Endothelial cell of umbilical vein (primary cell): ENCODE results near the gene ATG101. TPM values are rescaled to one million over a fixed set of nuclear protein-coding genes. Genes with fewer than 3 reads are reported as not detected.

Source experiments
- BruUV-seq: library from RNA; stranded (reverse); fragments of 400-500 nt; replicated peaks from 2 replicates; lab custom pipeline; 2021; lab: Mats Ljungman, UMichigan
- CTCF ChIA-PET: fragments of 300-600, 350-600 bp; sonication (Branson Sonifier 250); formaldehyde crosslinking; loops from one replicate; lab custom pipeline; 2021; ENCODE audit warnings: antibody characterized with exemption, inconsistent platforms; lab: Charles Lee
- POLR2A ChIA-PET: fragments of 300-600, 350-600 bp; sonication (Branson Sonifier 250); formaldehyde crosslinking; loops from one replicate; lab custom pipeline; 2021; ENCODE audit warnings: antibody characterized with exemption, inconsistent platforms; lab: Charles Lee
- DNase-seq: peaks from one replicate; pipeline ENCODE4 v3.0.0-alpha.2; 2011; ENCODE audit warnings: low read depth, low spot score
- FAIRE-seq: peaks from 2 replicates; lab custom pipeline; 2011; peaks lifted over from hg19 to GRCh38; lab: Jason Lieb, UNC
- H2AFZ ChIP-seq: 2 replicates; pipeline ENCODE4 v1.6.0; 2012; ENCODE audit warnings: low read depth, low read length, control low read depth, inconsistent platforms
- H3K27ac ChIP-seq: 2 replicates; pipeline ENCODE4 v1.5.1; 2011; ENCODE audit warnings: low read depth, mild to moderate bottlenecking, control low read depth, low read length, moderate library complexity; ENCODE audit not compliant: insufficient read depth
- H3K27me3 ChIP-seq, 2 experiments: 2 replicates each; pipeline versions ENCODE4 v1.6.0 to v1.6.1; 2011; ENCODE audit warnings: low read length in 2 of 2, mixed read lengths in 1 of 2; ENCODE audit not compliant: control insufficient read depth in 2 of 2, insufficient read depth in 2 of 2
- H3K36me3 ChIP-seq, 2 experiments: 2 replicates in 1 of 2; 3 replicates in 1 of 2; pipeline ENCODE4 v1.5.1; 2011; ENCODE audit warnings: low read length in 2 of 2, mild to moderate bottlenecking in 1 of 2, moderate library complexity in 1 of 2; ENCODE audit not compliant: control insufficient read depth in 2 of 2, insufficient read depth in 2 of 2; ENCODE audit errors: extremely low read depth in 1 of 2
- H3K4me1 ChIP-seq: 3 replicates; pipeline ENCODE4 v1.5.1; 2011; ENCODE audit warnings: mild to moderate bottlenecking, low read length; ENCODE audit not compliant: control insufficient read depth, insufficient read depth; ENCODE audit errors: extremely low read depth
- H3K4me2 ChIP-seq: 2 replicates; pipeline ENCODE4 v1.6.1; 2011; ENCODE audit warnings: low read length, control low read depth, mixed read lengths; ENCODE audit not compliant: insufficient read depth
- H3K4me3 ChIP-seq, 3 experiments: fragments of 200-600 bp in 1 of 3; sonication (generic), shearing (Covaris generic) in 1 of 3; replicated peaks in 1 of 3; 2 replicates each; pipeline ENCODE4 v1.5.1; 2011 to 2016; ENCODE audit warnings: control low read depth in 3 of 3, low read length in 3 of 3, mild to moderate bottlenecking in 2 of 3, inconsistent platforms in 1 of 3, low read depth in 1 of 3, moderate library complexity in 1 of 3; ENCODE audit not compliant: insufficient read depth in 1 of 3
- H3K79me2 ChIP-seq: 2 replicates; pipeline ENCODE4 v1.6.0; 2012; ENCODE audit warnings: low read length, inconsistent platforms; ENCODE audit not compliant: control insufficient read depth, insufficient read depth
- H3K9ac ChIP-seq: replicated peaks from 2 replicates; pipeline ENCODE3; 2011; ENCODE audit warnings: low read length, control low read depth; ENCODE audit not compliant: insufficient read depth; ENCODE audit errors: extremely low read depth
- H3K9me1 ChIP-seq: replicated peaks from 3 replicates; pipeline ENCODE4 v1.6.0; 2011; ENCODE audit warnings: mild to moderate bottlenecking, low read length; ENCODE audit not compliant: control insufficient read depth, insufficient read depth; ENCODE audit errors: extremely low read depth
- H3K9me3 ChIP-seq: replicated peaks from 2 replicates; pipeline ENCODE4 v1.5.1; 2012; ENCODE audit warnings: low read length, inconsistent platforms; ENCODE audit not compliant: control insufficient read depth, insufficient read depth
- H4K20me1 ChIP-seq: replicated peaks from 2 replicates; pipeline ENCODE3; 2011; ENCODE audit warnings: mild to moderate bottlenecking, low read length; ENCODE audit not compliant: control insufficient read depth, insufficient read depth; ENCODE audit errors: extremely low read depth
- CTCF ChIP-seq, 2 donors: IDR thresholded peaks; 1 replicate in 1 of 2; 2 replicates in 1 of 2; pipeline ENCODE4 v1.5.1; 2011; ENCODE audit warnings: low read length in 2 of 2, mild to moderate bottlenecking in 2 of 2, moderate library complexity in 2 of 2, control low read depth in 1 of 2, inconsistent platforms in 1 of 2, low read depth in 1 of 2; ENCODE audit not compliant: insufficient read depth in 1 of 2; ENCODE audit errors: extremely low read depth in 1 of 2
- EZH2 ChIP-seq: IDR thresholded peaks from 2 replicates; pipeline ENCODE4 v1.6.1; 2012; ENCODE audit warnings: borderline replicate concordance, low read depth, mild to moderate bottlenecking, moderate library complexity, low read length, inconsistent platforms; ENCODE audit not compliant: severe bottlenecking
- FOS ChIP-seq: IDR thresholded peaks from 2 replicates; pipeline ENCODE4 v1.6.1; 2011; ENCODE audit warnings: mild to moderate bottlenecking, low read length, moderate library complexity, borderline replicate concordance; ENCODE audit not compliant: insufficient read depth
- JUN ChIP-seq: IDR thresholded peaks from 2 replicates; pipeline ENCODE4 v1.6.1; 2011; ENCODE audit warnings: borderline replicate concordance, low read depth; ENCODE audit not compliant: insufficient read length, insufficient read depth
- MAX ChIP-seq: IDR thresholded peaks from 2 replicates; pipeline ENCODE4 v1.6.1; 2011; ENCODE audit not compliant: insufficient read depth, insufficient read length
- MYC ChIP-seq: IDR thresholded peaks from one replicate; pipeline ENCODE4 v1.6.1; 2011; ENCODE audit warnings: mild to moderate bottlenecking, low read depth, low read length
- dilution Hi-C: fragments of 300-500 bp; cut with MboI; formaldehyde crosslinking; loops from one replicate; pipeline ENCODE4 v1.15.0; 2019; ENCODE audit warnings: low sequenced_read_pairs; ENCODE audit not compliant: extremely low pct_ligation_motif_present
- intact Hi-C: fragments of 100-400 bp; cut with micrococcal nuclease; formaldehyde crosslinking; loops from one replicate; pipeline ENCODE4 v1.10.0; 2022
- polyA plus RNA-seq, 4 experiments: library from polyadenylated mRNA; depleted of rRNA in 3 of 4; stranded (reverse) in 3 of 4; unstranded in 1 of 4; fragments of >200 nt; gene quantifications; 2 replicates each; pipeline versions ENCODE4 v1.2.1 to v1.2.3, GENCODE V29; 2011 to 2012; ENCODE audit warnings: missing spikeins in 1 of 4
- total RNA-seq: library from RNA; stranded (reverse); gene quantifications from 2 replicates; pipeline ENCODE4 v1.2.3, GENCODE V29; 2021

ATG101 gene
- total and polyA plus RNA-seq, 2 donors (not counting 3 experiments of a cell fraction or from before 2014, with no cell fraction given): 41.6 to 78.4 TPM

GRCh38 chr12:52049286-52049685 is 20.5 kb upstream of the ATG101 start:
- Histone ChIP-seq H2AFZ (no peak overlapping the region), H3K36me3 (no peaks in the 10 kb centered on the region), H3K9ac (no peak overlapping the region), H3K4me3 (no peak overlapping the region), H3K27ac (no peak overlapping the region), H3K79me2 (no peaks in the 10 kb centered on the region), H4K20me1 (no peaks in the 10 kb centered on the region), H3K4me2 (no peak overlapping the region), H3K9me3 (no peaks in the 10 kb centered on the region), H3K27me3 (no peaks in the 10 kb centered on the region), H3K9me1 (no peaks in the 10 kb centered on the region), H3K4me1 (peaks cover 36% of the 10 kb centered on the region)
- TF ChIP-seq EZH2: no peak
- no peak for TF ChIP-seq FOS
- TF ChIP-seq MYC: no peak
- TF ChIP-seq JUN: no peak
- TF ChIP-seq MAX: no peak
- no peak for TF ChIP-seq CTCF (IDR thresholded peaks at IDR 0.05; ENCODE audit: extremely low read depth in 1 of 2, insufficient read depth in 1 of 2, low read depth in 1 of 2, low read length in 2 of 2)
- intact Hi-C loops (no loop called here), dilution Hi-C loops (no loop called here)
- ChIA-PET POLR2A (no interaction called here), CTCF (interaction anchor here (2.5 kb wide), 1 partner anchor 11 kb away, joined by 8 read pairs; no protein-coding TSS in a partner anchor)
- DNase-seq (no peak), FAIRE-seq (no peak)
- no TSS peak for BruUV-seq
